Fibroblast of villous mesenchyme (primary cell): ENCODE results near the gene IGSF8. TPM values are rescaled to one million over a fixed set of nuclear protein-coding genes. Genes with fewer than 3 reads are reported as not detected.

Experiments
- DNase-seq: peaks from one replicate; pipeline ENCODE4 v3.0.0-alpha.2; 2010; ENCODE audit warnings: low read depth
- H3K4me3 ChIP-seq: 2 replicates; pipeline ENCODE4 v1.5.1; 2011; ENCODE audit warnings: low read depth, mild to moderate bottlenecking, low read length
- CTCF ChIP-seq: IDR thresholded peaks from 2 replicates; pipeline ENCODE4 v1.5.1; 2012; ENCODE audit warnings: low read depth, mild to moderate bottlenecking, low read length; ENCODE audit not compliant: insufficient read depth
- total RNA-seq: library from RNA; depleted of rRNA; stranded (reverse); fragments of >200 nt; gene quantifications from 2 replicates; pipeline ENCODE4 v1.2.3, GENCODE V29; 2012

The IGSF8 gene
- total RNA-seq, 1 donor: 14.7 TPM

GRCh38 chr1:160049101-160049500 is 49.3 kb downstream of the IGSF8 start:
- DNase-seq: no peak
- H3K4me3 ChIP-seq: no peak overlapping the region
- no peak for TF ChIP-seq CTCF

GRCh38 chr1:160048335-160048734 is 50.1 kb downstream of the IGSF8 start:
- no peak for TF ChIP-seq CTCF
- DNase-seq: no peak
- H3K4me3 ChIP-seq: no peak overlapping the region

GRCh38 chr1:160047111-160047991 is 51.1 kb downstream of the IGSF8 start:
- no peak for TF ChIP-seq CTCF
- DNase-seq: no peak
- no peak overlapping the region for H3K4me3 ChIP-seq

GRCh38 chr1:160046494-160047110 is 51.8 kb downstream of the IGSF8 start:
- peak; percentile 51 for DNase-seq
- H3K4me3 ChIP-seq: no peak overlapping the region
- TF ChIP-seq CTCF: peak; percentile 64

GRCh38 chr1:160045653-160046052 is 52.8 kb downstream of the IGSF8 start:
- DNase-seq: no peak
- no peak overlapping the region for H3K4me3 ChIP-seq
- no peak for TF ChIP-seq CTCF

GRCh38 chr1:160043543-160043942 is 54.9 kb downstream of the IGSF8 start:
- DNase-seq: no peak
- TF ChIP-seq CTCF: no peak
- no peak overlapping the region for H3K4me3 ChIP-seq

Other genes with a start within 250 kb of the IGSF8 start
- gene VSIG8, start 236.0 kb downstream of the IGSF8 start, total RNA-seq: under 0.01 TPM in 1 of 2 replicates, not detected in the other
- gene CFAP45, start 198.5 kb downstream of the IGSF8 start, total RNA-seq: 0.32 and 0.43 TPM in 2 replicates
- gene TAGLN2, start 173.1 kb downstream of the IGSF8 start, total RNA-seq: 167 and 277 TPM in 2 replicates
- gene IGSF9, start 153.0 kb downstream of the IGSF8 start, total RNA-seq: not detected in 2 replicates
- not detected in 2 replicates for gene SLAMF9, start 144.4 kb downstream of the IGSF8 start, total RNA-seq
- gene PIGM, start 66.6 kb downstream of the IGSF8 start, total RNA-seq: 4.2 and 6.0 TPM in 2 replicates
- gene KCNJ10, start 28.5 kb downstream of the IGSF8 start, total RNA-seq: under 0.01 TPM in 1 of 2 replicates, not detected in the other
- gene KCNJ9, start 17.1 kb downstream of the IGSF8 start, total RNA-seq: not detected in 2 replicates
- gene ATP1A2, start 17.1 kb upstream of the IGSF8 start, total RNA-seq: not detected in 2 replicates
- gene ATP1A4, start 53.0 kb upstream of the IGSF8 start, total RNA-seq: not detected in 2 replicates
- not detected in 2 replicates for gene CASQ1, start 92.0 kb upstream of the IGSF8 start, total RNA-seq
- 118 and 138 TPM in 2 replicates for gene PEA15, start 106.8 kb upstream of the IGSF8 start, total RNA-seq
- gene DCAF8, start 163.9 kb upstream of the IGSF8 start, total RNA-seq: 68.6 and 75.1 TPM in 2 replicates
- gene PEX19, start 186.5 kb upstream of the IGSF8 start, total RNA-seq: 39.6 and 51.0 TPM in 2 replicates
- 295 and 322 TPM in 2 replicates for gene COPA, start 244.6 kb upstream of the IGSF8 start, total RNA-seq
- 109 and 165 TPM in 2 replicates for gene NCSTN, start 244.8 kb upstream of the IGSF8 start, total RNA-seq